Retinal pigment epithelial cell (primary cell): ENCODE data around the gene BLACAT1.
"Not testable (repeated sequence)": the region's sequence is repeated elsewhere in the genome, so short reads cannot be mapped to it uniquely, and the experiment has no call there.

Source experiments
- DNase-seq: peaks from one replicate; pipeline ENCODE4 v3.0.0-alpha.2; 2010; ENCODE audit warnings: low read depth
- H3K4me3 ChIP-seq: 2 replicates; pipeline ENCODE4 v1.5.1; 2011; ENCODE audit warnings: mild to moderate bottlenecking, low read length, control low read depth, moderate library complexity
- TF ChIP-seq, protein P1 (sequence below): conservative IDR thresholded peaks from 2 replicates; pipeline ENCODE4 v1.5.1; 2011; ENCODE audit warnings: low read depth, low read length, control low read depth, inconsistent platforms

The BLACAT1 gene

DNA sequence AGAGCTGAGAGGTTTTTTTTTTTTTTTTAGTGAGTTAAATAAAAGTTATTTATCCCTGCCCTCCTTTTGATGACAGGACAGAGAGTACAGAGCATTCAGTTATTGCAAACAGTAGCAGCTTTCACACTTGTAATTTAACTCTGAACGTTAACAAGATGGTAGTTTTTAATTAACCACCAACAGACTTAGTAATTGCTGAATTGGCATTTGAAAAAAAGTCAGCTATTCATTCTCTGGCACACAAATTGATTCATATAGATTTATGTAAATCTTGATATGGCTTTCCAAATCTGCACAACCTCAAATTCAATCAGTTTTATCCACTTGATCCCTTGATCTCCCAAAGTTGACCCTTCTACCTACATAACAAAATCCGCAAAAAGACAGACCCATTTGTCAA, 34.9 kb downstream of the BLACAT1 start:
- no peak overlapping the region for H3K4me3 ChIP-seq
- no peak for DNase-seq
- TF ChIP-seq, protein P1, sequence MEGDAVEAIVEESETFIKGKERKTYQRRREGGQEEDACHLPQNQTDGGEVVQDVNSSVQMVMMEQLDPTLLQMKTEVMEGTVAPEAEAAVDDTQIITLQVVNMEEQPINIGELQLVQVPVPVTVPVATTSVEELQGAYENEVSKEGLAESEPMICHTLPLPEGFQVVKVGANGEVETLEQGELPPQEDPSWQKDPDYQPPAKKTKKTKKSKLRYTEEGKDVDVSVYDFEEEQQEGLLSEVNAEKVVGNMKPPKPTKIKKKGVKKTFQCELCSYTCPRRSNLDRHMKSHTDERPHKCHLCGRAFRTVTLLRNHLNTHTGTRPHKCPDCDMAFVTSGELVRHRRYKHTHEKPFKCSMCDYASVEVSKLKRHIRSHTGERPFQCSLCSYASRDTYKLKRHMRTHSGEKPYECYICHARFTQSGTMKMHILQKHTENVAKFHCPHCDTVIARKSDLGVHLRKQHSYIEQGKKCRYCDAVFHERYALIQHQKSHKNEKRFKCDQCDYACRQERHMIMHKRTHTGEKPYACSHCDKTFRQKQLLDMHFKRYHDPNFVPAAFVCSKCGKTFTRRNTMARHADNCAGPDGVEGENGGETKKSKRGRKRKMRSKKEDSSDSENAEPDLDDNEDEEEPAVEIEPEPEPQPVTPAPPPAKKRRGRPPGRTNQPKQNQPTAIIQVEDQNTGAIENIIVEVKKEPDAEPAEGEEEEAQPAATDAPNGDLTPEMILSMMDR, result no peak

DNA sequence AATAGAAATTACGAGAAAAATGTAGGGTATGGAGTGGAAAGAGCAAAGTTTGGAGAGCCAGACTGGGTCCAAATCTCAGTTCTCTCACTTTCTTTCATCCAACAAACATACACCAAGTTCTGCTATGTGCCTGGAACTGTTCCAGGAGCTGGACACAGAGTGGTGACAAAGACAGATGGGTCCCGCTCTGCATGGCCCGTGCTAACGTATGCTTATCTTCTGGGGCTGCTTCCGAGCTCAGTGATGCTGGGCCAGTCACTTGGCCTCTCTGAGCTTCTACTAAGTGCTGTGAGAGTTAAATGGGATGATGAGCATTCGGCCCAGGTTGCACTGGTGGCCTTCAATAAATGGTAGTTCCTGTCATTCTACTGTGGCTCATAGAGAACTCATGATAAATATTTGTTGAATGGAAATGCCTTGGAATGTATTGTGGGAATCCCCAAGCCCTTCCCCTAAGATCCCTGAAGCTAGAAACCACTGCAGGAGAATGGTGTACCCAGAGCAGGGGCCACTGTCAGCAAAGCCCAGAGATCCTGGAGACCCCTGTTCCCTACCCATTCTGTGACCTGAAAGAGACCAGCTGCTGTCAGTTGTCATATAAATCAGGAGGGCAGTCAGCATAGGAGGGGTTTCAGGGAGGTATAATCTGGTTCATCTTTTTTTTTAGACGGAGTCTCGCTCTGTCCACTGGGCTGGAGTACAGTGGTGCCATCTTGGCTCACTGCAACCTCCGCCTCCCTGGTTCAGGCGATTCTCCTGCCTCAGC, 37.8 kb downstream of the BLACAT1 start:
- no peak overlapping the region for H3K4me3 ChIP-seq
- DNase-seq, result no peak
- TF ChIP-seq, protein P1, result no peak

DNA sequence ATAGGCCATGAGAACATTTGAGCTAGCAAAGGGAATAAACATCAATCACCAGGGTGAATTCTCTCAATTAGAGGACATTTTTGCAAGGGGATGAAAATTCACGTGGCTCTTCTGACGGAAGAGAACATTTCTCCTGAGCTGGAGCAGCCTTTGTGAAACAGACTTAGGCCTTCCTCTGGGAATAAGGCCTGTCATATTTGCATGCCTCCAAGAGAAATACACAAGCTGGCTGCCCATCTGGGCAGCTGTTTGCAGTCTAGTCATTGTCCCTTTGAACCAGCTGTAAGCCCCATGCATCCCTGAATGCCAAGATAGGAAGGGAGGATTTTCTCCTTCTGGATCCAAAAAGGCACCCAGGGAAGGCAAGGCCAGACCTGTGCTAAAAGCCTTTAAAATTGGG, 39.5 kb downstream of the BLACAT1 start:
- TF ChIP-seq, protein P1, result no peak
- no peak for DNase-seq
- no peak overlapping the region for H3K4me3 ChIP-seq

DNA sequence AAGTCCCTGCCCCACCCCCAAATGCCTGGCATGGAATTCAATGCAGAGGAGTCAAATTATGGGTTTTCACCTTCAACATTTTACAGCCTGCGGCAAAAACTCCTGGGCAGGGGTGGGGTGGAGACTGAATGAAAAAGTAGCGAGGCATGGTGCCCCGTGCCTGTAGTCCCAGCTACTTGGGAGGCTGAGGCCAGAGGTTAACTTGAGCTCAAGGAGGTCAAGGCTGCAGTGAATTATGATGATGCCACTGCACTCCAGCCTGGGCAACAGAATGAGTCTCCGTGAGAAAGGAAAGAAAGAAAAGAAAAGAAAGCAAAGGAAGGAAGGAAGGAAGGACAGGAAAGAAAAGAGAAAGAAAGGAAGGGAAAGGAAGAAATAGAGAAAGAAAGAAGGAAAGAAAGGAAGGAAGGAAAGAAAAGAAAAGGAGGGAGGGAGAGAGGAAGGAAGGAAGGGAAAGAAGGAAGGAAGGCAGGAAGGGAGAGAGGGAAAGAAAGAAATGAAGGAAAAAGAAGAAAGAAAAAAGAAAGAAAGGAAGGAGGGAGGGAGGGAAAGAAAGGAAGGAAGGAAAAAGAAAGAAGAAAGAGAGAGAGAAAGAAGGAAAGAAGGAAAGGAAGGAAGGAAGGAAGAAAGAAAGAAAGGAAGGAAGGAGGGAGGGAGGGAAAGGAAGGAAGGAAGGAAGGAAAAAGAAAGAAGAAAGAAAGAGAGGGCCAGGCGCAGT, 45.1 kb downstream of the BLACAT1 start:
- TF ChIP-seq, protein P1, result no peak

DNA sequence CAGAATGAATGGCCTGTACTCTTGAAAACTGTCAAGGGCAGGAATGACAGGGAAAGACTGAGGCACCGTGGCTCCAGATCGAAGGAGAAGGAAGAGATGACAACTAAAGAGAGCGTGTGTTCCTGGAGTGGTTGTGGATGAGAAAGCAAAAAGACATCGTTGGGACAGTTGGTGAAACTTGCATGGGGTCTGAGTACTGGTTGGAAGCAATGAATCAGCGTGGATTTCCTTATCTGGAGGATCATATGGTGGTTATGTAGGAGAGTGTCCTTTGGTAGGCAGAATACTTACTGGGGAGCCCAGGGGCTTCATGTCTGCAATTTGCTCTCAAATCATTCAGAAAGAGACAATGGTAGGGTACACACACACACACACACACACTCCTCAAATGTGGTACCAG, 47.9 kb downstream of the BLACAT1 start:
- TF ChIP-seq, protein P1, result no peak
- DNase-seq, result no peak
- no peak overlapping the region for H3K4me3 ChIP-seq

More for the DNA sequence above, 45.1 kb downstream of the BLACAT1 start:
- no peak overlapping the region for H3K4me3 ChIP-seq
- no peak for DNase-seq

DNA sequence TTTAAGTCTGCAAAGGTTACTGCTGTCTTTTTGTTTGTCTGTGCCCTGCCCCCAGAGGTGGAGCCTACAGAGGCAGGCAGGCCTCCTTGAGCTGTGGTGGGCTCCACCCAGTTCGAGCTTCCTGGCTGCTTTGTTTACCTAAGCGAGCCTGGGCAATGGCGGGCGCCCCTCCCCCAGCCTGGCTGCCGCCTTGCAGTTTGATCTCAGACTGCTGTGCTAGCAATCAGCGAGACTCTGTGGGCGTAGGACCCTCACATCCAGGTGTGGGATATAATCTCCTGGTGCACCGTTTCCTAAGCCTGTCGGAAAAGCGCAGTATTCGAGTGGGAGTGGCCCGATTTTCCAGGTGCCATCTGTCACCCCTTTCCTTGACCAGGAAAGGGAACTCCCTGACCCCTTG, 49.6 kb downstream of the BLACAT1 start:
- H3K4me3 ChIP-seq, DNase-seq: not testable (repeated sequence)
